Measurements from ENCODE around the gene ABCG8.

DNA sequence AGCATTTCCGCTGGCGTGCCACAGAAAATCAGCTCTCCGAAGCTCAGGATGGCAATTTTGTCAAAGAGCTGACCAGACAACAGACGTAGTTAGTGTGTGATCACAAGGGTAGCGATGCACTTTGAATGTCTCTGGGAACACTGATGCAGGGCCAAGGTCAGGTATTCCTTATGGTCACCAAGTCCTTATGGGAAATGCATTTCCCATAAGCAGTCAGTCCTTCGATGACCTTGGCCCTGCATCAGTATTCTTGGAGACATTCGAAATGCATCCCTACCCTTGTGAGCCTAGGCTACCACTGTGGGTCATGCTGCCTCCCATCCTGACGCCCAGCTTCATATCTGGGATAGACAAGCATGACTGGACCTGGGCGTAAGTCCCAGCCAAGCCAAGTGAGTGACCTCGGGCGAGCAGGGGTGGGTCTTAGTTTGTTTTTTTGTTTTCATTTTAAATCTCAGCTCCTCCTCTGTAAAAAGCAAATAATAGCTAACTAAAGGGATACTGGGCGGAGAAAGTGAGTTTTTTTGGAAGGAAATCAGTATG is 13.7 kb upstream of the ABCG8 start:
- TF ChIP-seq, protein P1, sequence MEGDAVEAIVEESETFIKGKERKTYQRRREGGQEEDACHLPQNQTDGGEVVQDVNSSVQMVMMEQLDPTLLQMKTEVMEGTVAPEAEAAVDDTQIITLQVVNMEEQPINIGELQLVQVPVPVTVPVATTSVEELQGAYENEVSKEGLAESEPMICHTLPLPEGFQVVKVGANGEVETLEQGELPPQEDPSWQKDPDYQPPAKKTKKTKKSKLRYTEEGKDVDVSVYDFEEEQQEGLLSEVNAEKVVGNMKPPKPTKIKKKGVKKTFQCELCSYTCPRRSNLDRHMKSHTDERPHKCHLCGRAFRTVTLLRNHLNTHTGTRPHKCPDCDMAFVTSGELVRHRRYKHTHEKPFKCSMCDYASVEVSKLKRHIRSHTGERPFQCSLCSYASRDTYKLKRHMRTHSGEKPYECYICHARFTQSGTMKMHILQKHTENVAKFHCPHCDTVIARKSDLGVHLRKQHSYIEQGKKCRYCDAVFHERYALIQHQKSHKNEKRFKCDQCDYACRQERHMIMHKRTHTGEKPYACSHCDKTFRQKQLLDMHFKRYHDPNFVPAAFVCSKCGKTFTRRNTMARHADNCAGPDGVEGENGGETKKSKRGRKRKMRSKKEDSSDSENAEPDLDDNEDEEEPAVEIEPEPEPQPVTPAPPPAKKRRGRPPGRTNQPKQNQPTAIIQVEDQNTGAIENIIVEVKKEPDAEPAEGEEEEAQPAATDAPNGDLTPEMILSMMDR (IDR thresholded peaks at IDR 0.05): no peak
- no peak for TF ChIP-seq EZH2 (IDR thresholded peaks at IDR 0.05; ENCODE audit: borderline replicate concordance, insufficient read depth, low read depth, low read length, poor library complexity, severe bottlenecking)

Data from B cell (primary cell).